Measurements from ENCODE around the gene PLEKHG7.
A peak's percentile ranks its signal among the peaks of the same experiment; 100 is the strongest.

- TF ChIP-seq CTCF (conservative IDR thresholded peaks at IDR 0.05; ENCODE audit: low read depth, low read length) (peak; percentile 67), EZH2 (IDR thresholded peaks at IDR 0.05; ENCODE audit: borderline replicate concordance, low read depth, low read length, poor library complexity, severe bottlenecking) (no peak)
Measured at GRCh38 chr12:92784797-92785562, 82.2 kb downstream of the PLEKHG7 start.

Measured in A673 (cell line).